ENCODE data around the gene APBA1.

DNA sequence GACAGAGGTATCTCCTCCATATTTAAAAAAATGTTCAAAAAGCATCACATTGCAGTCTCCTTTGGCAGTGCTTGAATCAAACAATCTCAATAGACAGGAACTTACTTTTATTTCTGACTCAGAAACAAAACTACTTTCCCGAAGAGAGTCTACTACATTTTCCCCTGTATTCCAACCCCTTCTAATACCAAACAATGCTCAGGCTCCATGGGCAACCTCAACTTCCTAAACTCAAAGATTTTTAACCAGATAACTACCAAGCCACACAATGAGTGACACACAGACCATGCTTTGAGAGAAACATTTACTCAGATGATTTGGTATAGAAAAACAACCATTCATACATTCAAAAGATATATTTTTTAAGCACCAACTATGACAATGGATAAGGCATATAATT is 70.5 kb downstream of the APBA1 start:
- TF ChIP-seq, protein P1, sequence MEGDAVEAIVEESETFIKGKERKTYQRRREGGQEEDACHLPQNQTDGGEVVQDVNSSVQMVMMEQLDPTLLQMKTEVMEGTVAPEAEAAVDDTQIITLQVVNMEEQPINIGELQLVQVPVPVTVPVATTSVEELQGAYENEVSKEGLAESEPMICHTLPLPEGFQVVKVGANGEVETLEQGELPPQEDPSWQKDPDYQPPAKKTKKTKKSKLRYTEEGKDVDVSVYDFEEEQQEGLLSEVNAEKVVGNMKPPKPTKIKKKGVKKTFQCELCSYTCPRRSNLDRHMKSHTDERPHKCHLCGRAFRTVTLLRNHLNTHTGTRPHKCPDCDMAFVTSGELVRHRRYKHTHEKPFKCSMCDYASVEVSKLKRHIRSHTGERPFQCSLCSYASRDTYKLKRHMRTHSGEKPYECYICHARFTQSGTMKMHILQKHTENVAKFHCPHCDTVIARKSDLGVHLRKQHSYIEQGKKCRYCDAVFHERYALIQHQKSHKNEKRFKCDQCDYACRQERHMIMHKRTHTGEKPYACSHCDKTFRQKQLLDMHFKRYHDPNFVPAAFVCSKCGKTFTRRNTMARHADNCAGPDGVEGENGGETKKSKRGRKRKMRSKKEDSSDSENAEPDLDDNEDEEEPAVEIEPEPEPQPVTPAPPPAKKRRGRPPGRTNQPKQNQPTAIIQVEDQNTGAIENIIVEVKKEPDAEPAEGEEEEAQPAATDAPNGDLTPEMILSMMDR (IDR thresholded peaks at IDR 0.05) = no peak
- no peak for TF ChIP-seq POLR2A (IDR thresholded peaks at IDR 0.05)

Data from heart left ventricle (tissue), 13 donors.